Tongue (tissue), 2 donors: ENCODE data around the gene PTPRD. TPM values are rescaled to one million over a fixed set of nuclear protein-coding genes. Genes with fewer than 3 reads are reported as not detected.

Experiments used
- DNase-seq: peaks from one replicate; pipeline ENCODE4 v3.0.0-alpha.2; 2015
- total RNA-seq: library from RNA; depleted of rRNA; stranded (reverse); fragments of >200 nt; gene quantifications from one replicate; pipeline ENCODE4 v1.2.3, GENCODE V29; 2014

The PTPRD gene
- total RNA-seq, 1 donor from 2014 or later, result 105 TPM

GRCh38 chr9:8564960-8565359, 2047.8 kb downstream of the PTPRD start:
- DNase-seq, result no peak

- no peak for DNase-seq
Observed at GRCh38 chr9:8560560-8561525, 2052.0 kb downstream of the PTPRD start.

GRCh38 chr9:8558176-8558575, 2054.6 kb downstream of the PTPRD start:
- no peak for DNase-seq

GRCh38 chr9:8555762-8556500, 2056.9 kb downstream of the PTPRD start:
- peak; percentile 76 for DNase-seq

GRCh38 chr9:8553444-8553843, 2059.4 kb downstream of the PTPRD start:
- no peak for DNase-seq

- no peak for DNase-seq
Observed at GRCh38 chr9:8552732-8553131, 2060.1 kb downstream of the PTPRD start.

- no peak for DNase-seq
Observed at GRCh38 chr9:8549214-8549613, 2063.6 kb downstream of the PTPRD start.

GRCh38 chr9:8543219-8543618, 2069.6 kb downstream of the PTPRD start:
- no peak for DNase-seq

- no peak for DNase-seq
Observed at GRCh38 chr9:8542537-8542936, 2070.3 kb downstream of the PTPRD start.

- DNase-seq, result no peak
Observed at GRCh38 chr9:8539681-8540197, 2073.1 kb downstream of the PTPRD start.

- no peak for DNase-seq
Observed at GRCh38 chr9:8536845-8537244, 2076.0 kb downstream of the PTPRD start.

- DNase-seq, result no peak
Observed at GRCh38 chr9:8534828-8535227, 2078.0 kb downstream of the PTPRD start.

- no peak for DNase-seq
Observed at GRCh38 chr9:8533681-8534080, 2079.1 kb downstream of the PTPRD start.

GRCh38 chr9:8531826-8532415, 2080.9 kb downstream of the PTPRD start:
- no peak for DNase-seq

GRCh38 chr9:8521112-8521511, 2091.7 kb downstream of the PTPRD start:
- DNase-seq, result no peak

- DNase-seq, result no peak
Observed at GRCh38 chr9:8515748-8516147, 2097.1 kb downstream of the PTPRD start.

GRCh38 chr9:8514760-8515159, 2098.0 kb downstream of the PTPRD start:
- DNase-seq, result no peak

GRCh38 chr9:8508671-8509290, 2104.0 kb downstream of the PTPRD start:
- DNase-seq, result no peak

- no peak for DNase-seq
Observed at GRCh38 chr9:8494571-8494970, 2118.2 kb downstream of the PTPRD start.

- no peak for DNase-seq
Observed at GRCh38 chr9:8492679-8493078, 2120.1 kb downstream of the PTPRD start.

GRCh38 chr9:8492024-8492423, 2120.8 kb downstream of the PTPRD start:
- DNase-seq, result no peak

GRCh38 chr9:8491563-8491962, 2121.2 kb downstream of the PTPRD start:
- peak; percentile 33 for DNase-seq
